ENCODE data around the gene CDK16.

CDK16 gene

DNA sequence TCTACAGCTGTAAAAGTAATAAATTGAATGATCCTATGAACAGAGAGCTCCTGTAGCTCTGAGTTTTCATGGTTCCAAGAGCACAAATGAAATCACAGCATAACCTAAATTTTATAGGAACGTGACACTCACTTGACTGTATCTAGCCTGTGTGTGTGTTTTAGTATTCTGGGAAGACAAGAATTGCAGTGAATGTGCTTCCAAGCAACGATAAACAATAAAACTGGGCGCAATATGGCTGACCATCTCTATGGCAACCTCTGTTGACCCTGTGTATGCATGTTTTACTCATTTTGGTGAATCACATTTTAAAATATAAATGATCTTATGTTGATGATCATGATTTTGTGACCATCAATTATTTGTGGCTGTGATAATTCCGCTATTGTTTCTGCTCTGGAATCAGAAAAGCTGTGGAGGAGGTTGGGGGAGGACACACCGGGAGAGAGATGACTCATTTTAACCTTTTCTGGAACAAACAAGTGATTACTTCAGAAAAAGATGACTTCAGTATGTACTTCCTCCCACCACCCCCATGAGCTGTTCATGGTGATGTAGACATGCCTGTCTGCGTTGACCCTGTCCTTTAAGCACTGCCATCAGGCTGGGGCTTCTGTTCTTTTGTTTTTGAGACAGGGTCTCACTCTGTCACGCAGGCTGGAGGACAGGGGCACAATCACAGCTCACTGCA is 46.1 kb downstream of the CDK16 start:
- Mint-ChIP-seq H3K27ac (no peak overlapping the region), H3K4me3 (no peak overlapping the region), H3K27me3 (no peaks in the 10 kb centered on the region), H3K9me3 (no peaks in the 10 kb centered on the region), H3K36me3 (ENCODE audit: low read depth) (no peaks in the 10 kb centered on the region), H3K4me1 (peaks cover 8% of the 10 kb centered on the region)
- DNase-seq (peak; percentile 8), ATAC-seq (peak; percentile 63)

DNA sequence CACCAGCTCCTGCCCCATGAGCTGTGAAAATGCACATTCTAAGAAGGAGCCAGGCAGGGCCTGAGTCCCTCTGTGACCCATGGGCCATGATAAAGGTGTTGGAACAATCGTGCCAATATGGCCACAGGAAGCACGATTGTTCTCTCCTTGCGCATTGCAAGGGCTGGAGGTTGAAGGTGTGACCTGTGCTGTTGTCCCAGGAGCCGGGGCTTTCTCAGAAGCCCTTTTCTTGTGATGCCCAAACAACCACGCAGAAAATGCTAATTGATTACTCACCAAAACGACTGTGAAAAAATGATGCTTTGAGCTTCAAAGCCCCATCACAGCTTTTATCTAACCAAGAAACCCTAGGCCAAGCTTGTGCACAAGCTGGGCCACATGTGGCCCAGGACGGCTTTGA is 48.2 kb downstream of the CDK16 start:
- Mint-ChIP-seq H3K27me3 (no peaks in the 10 kb centered on the region), H3K27ac (no peak overlapping the region), H3K4me1 (peaks cover 8% of the 10 kb centered on the region), H3K4me3 (no peak overlapping the region), H3K9me3 (no peaks in the 10 kb centered on the region), H3K36me3 (ENCODE audit: low read depth) (no peaks in the 10 kb centered on the region)
- peak; percentile 28 for ATAC-seq
- no peak for DNase-seq

DNA sequence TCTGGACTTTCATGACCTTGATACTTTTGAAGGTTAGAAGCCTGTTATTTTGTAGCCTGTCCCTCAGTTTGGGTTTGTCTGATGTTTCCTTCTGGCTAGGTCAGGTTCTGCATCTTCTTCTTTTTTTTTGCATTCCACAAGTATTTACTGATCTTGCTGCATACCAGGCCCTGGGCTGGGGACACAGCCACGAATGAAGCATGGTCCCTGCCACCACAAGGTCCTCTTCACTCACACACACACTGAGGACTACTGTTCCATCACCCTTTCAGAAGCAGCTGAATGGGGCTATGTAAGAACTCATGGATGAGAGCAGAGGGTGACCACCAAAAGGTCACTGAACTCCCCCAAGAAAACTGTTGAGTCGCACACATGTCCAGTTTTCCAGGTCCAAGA is 53.5 kb downstream of the CDK16 start:
- DNase-seq, result no peak
- H3K36me3 Mint-ChIP-seq (ENCODE audit: low read depth), result no peaks in the 10 kb centered on the region

DNA sequence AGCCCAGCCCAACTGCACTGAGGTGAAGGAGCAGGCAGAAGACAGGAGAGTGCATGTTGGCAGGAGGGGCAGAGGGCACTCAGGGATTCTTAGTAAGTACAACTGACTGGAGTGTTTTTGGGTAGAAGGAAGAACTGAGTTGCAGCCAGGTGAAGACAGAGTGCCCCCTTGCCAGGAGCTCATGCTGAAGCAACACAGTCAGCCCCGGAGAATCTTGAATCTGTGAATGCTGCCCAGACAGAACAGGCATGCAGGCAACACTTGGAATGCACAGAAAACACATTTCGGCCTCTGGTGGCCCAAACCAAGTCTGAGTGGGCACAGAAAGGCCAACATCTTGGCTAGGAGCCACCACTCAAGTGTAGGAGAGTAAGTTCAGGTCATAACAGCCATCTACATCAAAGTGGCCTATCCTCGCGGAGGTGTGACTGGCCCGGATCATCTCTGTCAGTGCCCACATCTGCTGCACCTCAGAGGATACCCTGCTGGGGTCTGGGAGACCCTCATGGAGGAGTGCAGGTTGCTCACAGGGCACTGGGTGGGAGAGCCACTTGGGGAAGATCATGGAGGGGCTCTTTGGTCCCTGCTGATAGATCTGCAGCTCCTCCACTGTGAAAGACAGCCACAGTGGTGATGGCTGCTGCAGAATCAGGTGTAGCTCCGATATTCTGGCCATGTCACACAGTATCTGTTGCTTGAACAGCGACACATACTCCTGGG is 54.7 kb downstream of the CDK16 start:
- DNase-seq (no peak), ATAC-seq (no peak)
- H3K36me3 Mint-ChIP-seq (ENCODE audit: low read depth), result no peaks in the 10 kb centered on the region
- H3K27me3 Mint-ChIP-seq, result no peaks in the 10 kb centered on the region
- H3K4me3 Mint-ChIP-seq, result no peak overlapping the region
- no peaks in the 10 kb centered on the region for H3K9me3 Mint-ChIP-seq
- H3K27ac Mint-ChIP-seq, result no peak overlapping the region
- no peaks in the 10 kb centered on the region for H3K4me1 Mint-ChIP-seq

More for the DNA sequence above, 53.5 kb downstream of the CDK16 start:
- no peak overlapping the region for H3K27ac Mint-ChIP-seq
- H3K27me3 Mint-ChIP-seq, result no peaks in the 10 kb centered on the region
- no peak for ATAC-seq
- H3K4me3 Mint-ChIP-seq, result no peak overlapping the region
- no peaks in the 10 kb centered on the region for H3K4me1 Mint-ChIP-seq
- H3K9me3 Mint-ChIP-seq, result no peaks in the 10 kb centered on the region

DNA sequence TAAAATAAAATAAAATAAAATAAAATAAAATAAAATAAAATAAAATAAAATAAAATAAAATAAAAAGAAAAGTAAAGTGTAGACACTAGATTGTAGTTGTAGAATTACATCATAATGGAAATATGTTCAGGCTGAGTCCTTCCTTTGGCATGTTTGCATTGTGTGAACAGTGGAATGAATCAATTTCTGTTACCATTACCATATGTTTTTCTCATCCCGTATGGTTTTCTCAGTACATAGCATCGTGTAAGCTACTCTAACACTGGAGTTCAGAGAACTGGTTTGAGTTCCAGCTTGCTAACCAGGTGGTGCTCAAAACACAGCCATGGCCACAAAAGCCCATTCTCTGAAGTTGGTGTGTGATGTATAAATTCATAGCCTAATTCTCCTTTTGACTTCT is 60.2 kb downstream of the CDK16 start:
- H3K9me3 Mint-ChIP-seq, result no peaks in the 10 kb centered on the region
- DNase-seq (no peak), ATAC-seq (no peak)
- H3K27ac Mint-ChIP-seq, result no peak overlapping the region
- no peaks in the 10 kb centered on the region for H3K27me3 Mint-ChIP-seq
- H3K4me3 Mint-ChIP-seq, result no peak overlapping the region
- no peaks in the 10 kb centered on the region for H3K36me3 Mint-ChIP-seq (ENCODE audit: low read depth)
- H3K4me1 Mint-ChIP-seq, result peaks cover 6% of the 10 kb centered on the region
